ENCODE results near the gene RNU5D-1.

RNU5D-1 gene

GRCh38 chr1:44698138-44698537, 32.8 kb downstream of the RNU5D-1 start:
- DNase-seq: no peak

GRCh38 chr1:44696789-44697345, 34.1 kb downstream of the RNU5D-1 start:
- no peak for DNase-seq

- DNase-seq: no peak
Observed at GRCh38 chr1:44696101-44696500, 34.9 kb downstream of the RNU5D-1 start.

- DNase-seq: no peak
Observed at GRCh38 chr1:44695671-44696070, 35.3 kb downstream of the RNU5D-1 start.

- no peak for DNase-seq
Observed at GRCh38 chr1:44694863-44695478, 36.0 kb downstream of the RNU5D-1 start.

DNA sequence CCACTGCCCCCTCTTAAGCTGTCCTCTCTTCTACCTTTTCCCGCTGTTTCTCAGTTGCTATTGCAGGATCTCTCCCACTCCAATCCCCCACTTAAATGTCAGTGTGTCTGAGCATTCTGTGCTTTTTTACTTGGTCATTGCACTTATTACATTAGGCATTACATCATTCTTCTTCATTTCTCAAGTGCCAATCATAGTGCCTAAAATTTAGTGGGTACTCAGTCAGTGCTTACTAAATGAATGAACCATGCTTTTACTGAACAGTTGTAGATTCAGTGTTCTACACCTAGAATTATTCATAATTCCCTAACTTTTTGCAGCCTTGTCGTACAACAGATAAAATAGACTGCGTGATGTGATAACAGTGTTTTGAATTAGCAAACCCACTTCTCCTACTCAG, 37.1 kb downstream of the RNU5D-1 start:
- DNase-seq: no peak

DNA sequence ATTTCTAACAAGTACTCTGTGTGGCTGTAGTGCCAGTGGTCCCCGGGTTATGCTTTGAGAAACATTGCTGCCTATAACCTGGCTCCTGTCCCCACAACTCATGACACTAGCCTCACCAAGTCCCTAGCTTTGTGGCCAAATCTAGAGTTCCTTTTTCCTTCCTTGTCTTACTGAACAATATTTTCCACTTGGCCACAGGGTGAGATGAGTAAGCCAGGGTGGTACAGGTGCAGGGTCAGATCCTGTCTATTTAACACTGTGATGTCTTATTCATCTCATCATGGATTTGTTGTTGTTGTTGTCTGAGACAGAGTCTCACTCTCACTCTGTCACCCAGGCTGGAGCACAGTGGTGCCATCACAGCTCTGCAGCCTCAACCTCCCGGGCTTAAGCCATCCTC, 37.8 kb downstream of the RNU5D-1 start:
- DNase-seq: no peak

DNA sequence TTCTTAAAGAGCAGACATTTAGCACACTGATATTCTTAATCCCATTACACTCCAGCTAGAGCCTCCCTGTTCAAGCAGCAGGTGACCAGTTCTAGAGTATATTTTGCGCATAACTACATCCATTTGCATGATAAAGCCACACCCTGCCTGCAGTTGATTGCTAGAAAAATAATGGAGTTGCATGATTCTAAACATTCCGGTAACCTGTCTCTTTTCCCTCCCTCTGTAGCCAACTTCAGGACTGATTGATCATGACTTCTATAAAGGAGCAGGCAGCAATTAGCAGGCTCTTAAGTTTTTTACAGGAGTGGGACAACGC, 41.6 kb downstream of the RNU5D-1 start:
- DNase-seq: no peak

GRCh38 chr1:44688760-44689446, 42.1 kb downstream of the RNU5D-1 start:
- DNase-seq: no peak

- DNase-seq: no peak
Observed at GRCh38 chr1:44685881-44686280, 45.1 kb downstream of the RNU5D-1 start.

GRCh38 chr1:44685218-44685617, 45.8 kb downstream of the RNU5D-1 start:
- DNase-seq: no peak

DNA sequence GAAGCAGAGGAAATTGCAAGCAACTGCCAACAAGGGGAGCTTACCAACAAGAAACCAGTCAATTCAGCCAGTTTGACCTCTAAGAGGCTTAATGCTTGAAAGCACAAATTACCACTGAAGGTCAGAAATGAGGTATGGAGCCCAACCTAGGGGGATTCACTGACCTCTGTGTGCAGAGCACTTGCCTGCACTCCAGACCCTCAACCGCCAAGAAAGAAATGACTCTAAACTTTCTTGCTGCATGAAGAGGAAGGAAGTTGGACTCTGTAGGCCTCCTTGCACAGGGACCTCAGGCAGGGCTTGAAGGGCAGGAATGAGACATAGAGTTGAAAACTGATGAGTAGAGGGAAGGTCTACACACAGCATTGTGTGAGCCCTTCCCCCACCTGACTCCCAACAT, 46.4 kb downstream of the RNU5D-1 start:
- DNase-seq: no peak

DNA sequence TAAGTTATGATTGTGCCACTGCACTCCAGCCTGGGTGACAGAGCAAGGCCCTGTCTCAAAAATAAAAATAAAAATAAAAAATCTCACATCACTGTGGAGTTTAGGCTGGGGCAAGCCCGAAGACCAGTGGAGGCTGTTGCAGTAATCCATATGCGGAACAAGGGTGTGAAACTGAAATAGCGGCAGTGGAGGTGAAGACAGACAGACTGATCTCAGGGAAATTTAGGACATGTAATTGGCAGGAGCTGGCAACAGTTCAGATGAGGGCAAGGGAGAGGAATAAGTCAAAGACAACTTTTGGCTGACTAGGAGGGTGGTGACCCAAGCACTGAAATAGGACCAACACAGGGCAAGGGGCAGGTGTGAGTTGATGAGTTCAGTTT, 48.1 kb downstream of the RNU5D-1 start:
- no peak for DNase-seq

GRCh38 chr1:44681905-44682882, 48.8 kb downstream of the RNU5D-1 start:
- no peak for DNase-seq

Data from RPMI8226 (cell line).